Natural killer cell treated with Interleukin-12 subunit alpha and Interleukin-12 subunit beta and Interleukin-15 and Interleukin-18, amount 100 ng/mL, for 72 hours (primary cell): Measurements from ENCODE around the gene LILRA5. TPM values are rescaled to one million over a fixed set of nuclear protein-coding genes. Genes with fewer than 3 reads are reported as not detected.
"Not testable (repeated sequence)": the region's sequence is repeated elsewhere in the genome, so short reads cannot be mapped to it uniquely, and the experiment has no call there.

Experiments
- ATAC-seq, 2 donors: fragments of 150-1000 bp; cut with Tn5 transposase in 1 of 2; sonication (Bioruptor Pico), chemical (Tn5 transposase) in 1 of 2; 2 replicates each; pipeline ENCODE4 v1.10.0; 2021
- DNase-seq: peaks from one replicate; pipeline ENCODE4 v3.0.0; 2022; ENCODE audit warnings: low spot score
- H3K27ac Mint-ChIP-seq, 2 donors: 1 replicate in 1 of 2; 2 replicates in 1 of 2; pipeline ENCODE4 v1.8.0; 2022; ENCODE audit warnings: mixed read lengths in 2 of 2, mild to moderate bottlenecking in 1 of 2, moderate library complexity in 1 of 2
- H3K27me3 Mint-ChIP-seq, 2 donors: 1 replicate in 1 of 2; 2 replicates in 1 of 2; pipeline ENCODE4 v1.8.0; 2022; ENCODE audit warnings: mixed read lengths in 2 of 2
- H3K36me3 Mint-ChIP-seq: one replicate; pipeline ENCODE4 v1.8.0; 2022; ENCODE audit warnings: mixed read lengths
- H3K4me1 Mint-ChIP-seq, 2 donors: 1 replicate in 1 of 2; 2 replicates in 1 of 2; pipeline ENCODE4 v1.8.0; 2022; ENCODE audit warnings: low read depth in 2 of 2, mixed read lengths in 2 of 2, mild to moderate bottlenecking in 1 of 2
- H3K4me3 Mint-ChIP-seq: one replicate; pipeline ENCODE4 v1.8.0; 2022; ENCODE audit warnings: mixed read lengths
- H3K9me3 Mint-ChIP-seq: 2 replicates; pipeline ENCODE4 v1.8.0; 2022; ENCODE audit warnings: mixed read lengths
- total RNA-seq, 2 donors: library from RNA; stranded (reverse); gene quantifications; one replicate each; pipeline ENCODE4 v1.2.3, GENCODE V29; 2022

The LILRA5 gene
- total RNA-seq, 2 donors from 2014 or later, result not detected

DNA sequence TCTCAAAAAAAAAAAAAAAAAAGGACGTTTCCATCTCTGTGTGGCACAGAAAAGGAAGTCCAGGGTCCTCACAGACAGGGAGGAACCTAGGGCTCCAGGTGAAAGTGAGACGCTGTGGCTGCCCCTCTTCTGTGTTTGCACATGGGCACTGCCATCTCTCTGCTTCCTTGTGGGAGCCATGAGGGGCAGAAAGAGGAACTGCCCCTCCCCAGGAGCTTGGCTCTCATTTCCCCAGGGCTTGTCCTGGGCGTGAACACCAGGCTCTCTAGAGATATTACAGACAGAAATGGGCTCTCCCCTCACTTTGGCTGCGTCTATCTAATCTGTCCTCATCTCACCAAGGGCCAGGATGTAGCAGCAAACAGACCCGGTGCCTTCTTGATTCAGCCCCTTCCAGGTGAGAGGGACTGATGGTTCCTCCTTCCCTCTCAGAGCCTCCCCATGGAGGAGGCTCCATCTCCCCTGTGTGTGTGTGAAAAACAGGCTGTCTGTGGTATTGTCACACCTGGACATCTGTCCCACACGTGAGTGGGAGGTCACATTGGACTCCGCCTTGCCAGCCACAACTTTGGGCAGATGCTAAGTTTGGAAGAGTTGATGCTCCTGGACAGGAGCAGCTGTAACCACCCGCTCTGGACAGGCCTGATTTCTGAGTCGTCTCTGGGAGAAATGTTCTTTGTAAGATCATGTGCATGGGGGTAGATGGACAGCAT lies 26.8 kb upstream of the LILRA5 start:
- Mint-ChIP-seq H3K4me3 (no peak overlapping the region), H3K36me3 (no peaks in the 10 kb centered on the region), H3K27ac (no peak overlapping the region), H3K9me3 (no peaks in the 10 kb centered on the region), H3K4me1 (no peaks in the 10 kb centered on the region), H3K27me3 (peaks cover 0 to 12% of the 10 kb centered on the region in 2 donors)
- ATAC-seq, result no peak
- DNase-seq, result no peak

- no peak overlapping the region for H3K4me3 Mint-ChIP-seq
- H3K4me1 Mint-ChIP-seq, result no peaks in the 10 kb centered on the region
- no peak for ATAC-seq
- peaks cover 0 to 12% of the 10 kb centered on the region in 2 donors for H3K27me3 Mint-ChIP-seq
- H3K36me3 Mint-ChIP-seq, result no peaks in the 10 kb centered on the region
- DNase-seq, result no peak
- H3K27ac Mint-ChIP-seq, result no peak overlapping the region
- no peaks in the 10 kb centered on the region for H3K9me3 Mint-ChIP-seq
Observed at GRCh38 chr19:54338521-54338920, 25.6 kb upstream of the LILRA5 start.

- ATAC-seq, result no peak
- Mint-ChIP-seq H3K4me1 (no peaks in the 10 kb centered on the region), H3K27me3 (peaks cover 0 to 9% of the 10 kb centered on the region in 2 donors), H3K36me3 (no peaks in the 10 kb centered on the region), H3K4me3 (no peak overlapping the region), H3K27ac (no peak overlapping the region), H3K9me3 (no peaks in the 10 kb centered on the region)
- DNase-seq, result no peak
Observed at GRCh38 chr19:54337858-54338230, 24.9 kb upstream of the LILRA5 start.

- H3K4me3 Mint-ChIP-seq, result no peak overlapping the region
- peaks cover 0 to 9% of the 10 kb centered on the region in 2 donors for H3K27me3 Mint-ChIP-seq
- DNase-seq (no peak), ATAC-seq (no peak)
- H3K36me3 Mint-ChIP-seq, result no peaks in the 10 kb centered on the region
- H3K27ac Mint-ChIP-seq, result no peak overlapping the region
- no peaks in the 10 kb centered on the region for H3K4me1 Mint-ChIP-seq
- no peaks in the 10 kb centered on the region for H3K9me3 Mint-ChIP-seq
Observed at GRCh38 chr19:54336893-54337857, 24.2 kb upstream of the LILRA5 start.

DNA sequence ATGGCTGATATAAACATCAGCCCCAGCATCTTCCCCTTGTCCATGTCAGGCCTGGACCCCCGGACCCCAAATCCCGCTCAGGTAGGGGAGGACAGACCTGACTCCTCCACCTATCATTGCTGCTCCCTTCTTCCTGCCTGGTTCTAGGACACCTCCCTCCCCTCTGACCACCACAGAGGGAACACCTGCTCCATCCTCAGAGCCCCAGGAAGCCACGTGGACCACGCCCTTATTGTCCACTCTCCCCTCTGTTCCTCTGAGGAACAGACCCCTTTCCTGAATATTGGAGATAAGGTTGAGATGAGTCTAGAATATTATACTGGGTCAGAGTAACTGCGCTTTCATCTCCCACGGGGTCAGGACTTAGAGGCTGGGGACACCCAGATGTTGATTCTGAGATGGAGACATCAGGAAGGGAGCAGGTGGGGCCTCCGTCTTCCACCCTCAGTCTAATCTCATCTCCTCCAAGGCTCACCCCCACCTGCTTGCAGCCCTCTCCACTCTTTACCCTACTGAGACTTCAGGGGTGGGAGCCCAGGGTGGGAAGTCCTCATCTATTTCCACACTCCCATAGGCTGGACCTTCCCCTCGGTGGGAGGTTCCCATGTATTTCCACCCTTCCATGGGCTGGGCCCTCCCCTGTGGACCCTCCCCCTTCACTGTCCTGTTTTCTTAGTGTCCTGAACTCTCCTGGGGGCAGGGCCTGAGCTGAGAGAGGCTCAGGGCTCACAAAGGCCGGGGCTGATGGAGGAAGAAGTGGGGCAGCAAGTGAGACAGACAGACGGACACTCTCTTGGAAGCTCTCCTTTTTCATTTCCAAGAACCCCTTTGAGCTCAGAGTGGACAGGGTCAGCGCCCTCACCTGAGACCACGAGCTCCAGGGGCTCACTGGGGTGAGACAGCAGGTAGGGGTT lies 23.3 kb upstream of the LILRA5 start:
- no peaks in the 10 kb centered on the region for H3K4me1 Mint-ChIP-seq

GRCh38 chr19:54335164-54335563 lies 22.2 kb upstream of the LILRA5 start:
- H3K4me3 Mint-ChIP-seq, result no peak overlapping the region
- no peak overlapping the region for H3K27ac Mint-ChIP-seq
- H3K4me1 Mint-ChIP-seq, result no peaks in the 10 kb centered on the region
- peaks cover 0 to 8% of the 10 kb centered on the region in 2 donors for H3K27me3 Mint-ChIP-seq
- no peaks in the 10 kb centered on the region for H3K36me3 Mint-ChIP-seq
- no peak for ATAC-seq
- H3K9me3 Mint-ChIP-seq, result no peaks in the 10 kb centered on the region
- no peak for DNase-seq

More for the DNA sequence above, 23.3 kb upstream of the LILRA5 start:
- ATAC-seq (no peak), DNase-seq (no peak)
- H3K4me3 Mint-ChIP-seq, result no peak overlapping the region
- no peaks in the 10 kb centered on the region for H3K9me3 Mint-ChIP-seq
- H3K36me3 Mint-ChIP-seq, result no peaks in the 10 kb centered on the region
- H3K27me3 Mint-ChIP-seq, result peaks cover 0 to 9% of the 10 kb centered on the region in 2 donors
- peak overlapping the region in 1 of 2 donors; percentile 15 for H3K27ac Mint-ChIP-seq

GRCh38 chr19:54333586-54334298 lies 20.8 kb upstream of the LILRA5 start:
- H3K27me3 Mint-ChIP-seq, result no peaks in the 10 kb centered on the region
- no peak for DNase-seq
- H3K4me1 Mint-ChIP-seq, result peaks cover 0 to 2% of the 10 kb centered on the region in 2 donors
- no peak overlapping the region for H3K4me3 Mint-ChIP-seq
- no peak for ATAC-seq
- no peaks in the 10 kb centered on the region for H3K36me3 Mint-ChIP-seq
- H3K27ac Mint-ChIP-seq, result no peak overlapping the region
- H3K9me3 Mint-ChIP-seq, result no peaks in the 10 kb centered on the region

- Mint-ChIP-seq H3K27ac (no peak overlapping the region), H3K4me3 (no peak overlapping the region), H3K27me3 (no peaks in the 10 kb centered on the region), H3K4me1 (peaks cover 0 to 4% of the 10 kb centered on the region in 2 donors), H3K9me3 (no peaks in the 10 kb centered on the region), H3K36me3 (no peaks in the 10 kb centered on the region)
- DNase-seq (no peak), ATAC-seq (no peak)
Observed at GRCh38 chr19:54332149-54332548, 19.2 kb upstream of the LILRA5 start.

- Mint-ChIP-seq H3K27ac (no peak overlapping the region), H3K4me3 (no peak overlapping the region), H3K9me3 (no peaks in the 10 kb centered on the region), H3K27me3 (no peaks in the 10 kb centered on the region), H3K4me1 (peaks cover 0 to 4% of the 10 kb centered on the region in 2 donors), H3K36me3 (no peaks in the 10 kb centered on the region)
- ATAC-seq (no peak), DNase-seq (no peak)
Observed at GRCh38 chr19:54331626-54332025, 18.7 kb upstream of the LILRA5 start.

DNA sequence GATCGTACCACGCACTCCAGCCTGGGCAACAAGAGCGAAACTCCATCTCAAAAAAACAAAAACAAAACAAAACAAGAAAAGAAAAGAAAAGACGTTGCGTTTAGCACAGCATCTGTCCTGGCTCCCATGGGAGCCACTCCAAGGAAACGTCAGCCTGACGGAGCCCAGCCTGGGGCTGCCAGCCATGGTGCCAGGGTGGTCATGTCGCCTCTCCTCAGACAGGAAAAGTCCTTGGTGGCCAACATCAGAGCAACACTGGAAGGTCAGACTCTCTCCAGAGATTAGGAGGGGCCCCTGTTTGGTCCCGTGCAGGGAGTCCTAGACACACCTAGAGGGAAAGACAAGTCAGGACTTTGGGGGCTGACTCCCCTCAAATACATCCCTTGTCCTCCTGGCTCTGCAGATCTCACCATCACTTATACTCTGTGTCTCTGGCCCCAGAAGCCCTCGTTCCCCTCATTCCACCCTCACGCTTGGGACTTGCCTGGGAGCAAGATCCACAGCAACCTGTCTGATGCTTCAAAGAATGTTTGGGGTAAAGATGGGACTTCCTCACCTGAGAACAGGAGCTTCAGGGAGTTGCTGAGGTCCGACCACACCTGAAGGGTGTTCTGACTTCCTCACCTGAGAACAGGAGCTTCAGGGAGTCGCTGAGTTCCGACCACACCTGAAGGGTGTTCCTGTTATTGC lies 16.7 kb upstream of the LILRA5 start:
- no peaks in the 10 kb centered on the region for H3K36me3 Mint-ChIP-seq
- no peaks in the 10 kb centered on the region for H3K9me3 Mint-ChIP-seq
- peaks cover 0 to 5% of the 10 kb centered on the region in 2 donors for H3K27me3 Mint-ChIP-seq
- no peak for DNase-seq
- no peak overlapping the region for H3K27ac Mint-ChIP-seq
- ATAC-seq, result no peak
- no peak overlapping the region for H3K4me3 Mint-ChIP-seq
- H3K4me1 Mint-ChIP-seq, result peaks cover 0 to 4% of the 10 kb centered on the region in 2 donors

DNA sequence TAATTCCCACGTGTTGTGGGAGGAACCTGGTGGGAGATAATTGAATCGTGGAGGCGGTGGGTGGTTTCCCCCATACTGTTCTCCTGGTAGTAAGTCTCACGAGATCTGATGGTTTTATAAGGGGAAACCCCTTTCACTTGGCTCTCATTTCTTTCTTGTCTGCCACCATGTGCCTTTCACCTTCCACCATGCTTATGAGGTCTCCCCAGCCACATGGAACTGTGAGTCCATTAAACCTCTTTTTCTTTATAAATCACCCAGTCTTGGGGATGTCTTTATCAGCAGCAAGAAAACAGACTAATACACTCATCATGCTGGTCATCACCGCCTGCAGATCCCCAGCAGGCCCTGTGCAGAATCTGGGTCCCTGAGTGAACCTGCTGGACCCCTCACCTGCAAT lies 15.8 kb upstream of the LILRA5 start:
- ATAC-seq, H3K4me3 Mint-ChIP-seq, H3K4me1 Mint-ChIP-seq, H3K27me3 Mint-ChIP-seq, DNase-seq, H3K27ac Mint-ChIP-seq, H3K36me3 Mint-ChIP-seq, H3K9me3 Mint-ChIP-seq: not testable (repeated sequence)

- DNase-seq (no peak), ATAC-seq (no peak)
- no peaks in the 10 kb centered on the region for H3K36me3 Mint-ChIP-seq
- H3K27ac Mint-ChIP-seq, result no peak overlapping the region
- peaks cover 11 to 16% of the 10 kb centered on the region in 2 donors for H3K27me3 Mint-ChIP-seq
- H3K4me3 Mint-ChIP-seq, result no peak overlapping the region
- H3K9me3 Mint-ChIP-seq, result no peaks in the 10 kb centered on the region
- peaks cover 0 to 4% of the 10 kb centered on the region in 2 donors for H3K4me1 Mint-ChIP-seq
Observed at GRCh38 chr19:54325631-54326030, 12.7 kb upstream of the LILRA5 start.
